Activated CD4-positive, alpha-beta T cell treated with anti-CD3 and anti-CD28 coated beads, Interleukin-2, amount 10 ng/mL, durations not matched to agents 24 days and 14 days (primary cell): Measurements from ENCODE around the gene CD164. TPM values are rescaled to one million over a fixed set of nuclear protein-coding genes. Genes with fewer than 3 reads are reported as not detected.
A peak's percentile ranks its signal among the peaks of the same experiment; 100 is the strongest.
"Not testable (repeated sequence)": the region's sequence is repeated elsewhere in the genome, so short reads cannot be mapped to it uniquely, and the experiment has no call there.

Experiments used
- DNase-seq: peaks from one replicate; pipeline ENCODE4 v3.0.0; 2022
- H3K27ac Mint-ChIP-seq: one replicate; pipeline ENCODE4 v1.8.0; 2022; ENCODE audit warnings: mild to moderate bottlenecking, mixed read lengths
- H3K27me3 Mint-ChIP-seq: one replicate; pipeline ENCODE4 v1.8.0; 2022; ENCODE audit warnings: mixed read lengths
- H3K36me3 Mint-ChIP-seq: one replicate; pipeline ENCODE4 v1.8.0; 2022; ENCODE audit warnings: low read depth, mild to moderate bottlenecking, mixed read lengths
- H3K4me1 Mint-ChIP-seq: one replicate; pipeline ENCODE4 v1.8.0; 2021; ENCODE audit warnings: mixed read lengths
- H3K4me3 Mint-ChIP-seq: one replicate; pipeline ENCODE4 v1.8.0; 2022; ENCODE audit warnings: mild to moderate bottlenecking, moderate library complexity, mixed read lengths
- H3K9me3 Mint-ChIP-seq: one replicate; pipeline ENCODE4 v1.8.0; 2021; ENCODE audit warnings: mixed read lengths
- intact Hi-C: fragments of 100-400 bp; cut with micrococcal nuclease; formaldehyde crosslinking; loops from one replicate; pipeline ENCODE4 v1.15.1; 2023
- total RNA-seq: library from RNA; stranded (reverse); gene quantifications from 2 replicates; pipeline ENCODE4 v1.2.3, GENCODE V29; 2022

The CD164 gene
- total RNA-seq, 1 donor from 2014 or later: 264 TPM

DNA sequence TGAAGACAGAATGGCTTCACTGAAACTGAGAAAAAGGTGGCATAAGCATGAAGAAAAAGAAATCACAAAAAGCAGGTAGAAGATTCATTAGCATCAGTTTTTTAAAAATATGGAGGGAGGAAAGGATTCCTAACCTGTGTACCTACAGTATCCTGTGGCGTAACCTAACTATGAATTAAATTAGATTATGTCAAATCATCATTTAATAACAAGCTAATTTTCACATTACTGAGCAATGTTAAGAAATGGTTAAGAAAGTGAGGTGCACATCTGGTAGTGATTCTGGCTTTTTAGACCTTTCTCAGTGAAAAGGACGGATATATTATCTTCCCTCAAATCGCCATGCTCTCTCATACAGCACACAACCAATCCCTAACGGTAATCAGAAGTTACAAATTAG is 12.5 kb downstream of the CD164 start:
- intact Hi-C loops: no loop called here
- Mint-ChIP-seq H3K27ac (peak overlapping the region; percentile 20), H3K9me3 (no peaks in the 10 kb centered on the region)

DNA sequence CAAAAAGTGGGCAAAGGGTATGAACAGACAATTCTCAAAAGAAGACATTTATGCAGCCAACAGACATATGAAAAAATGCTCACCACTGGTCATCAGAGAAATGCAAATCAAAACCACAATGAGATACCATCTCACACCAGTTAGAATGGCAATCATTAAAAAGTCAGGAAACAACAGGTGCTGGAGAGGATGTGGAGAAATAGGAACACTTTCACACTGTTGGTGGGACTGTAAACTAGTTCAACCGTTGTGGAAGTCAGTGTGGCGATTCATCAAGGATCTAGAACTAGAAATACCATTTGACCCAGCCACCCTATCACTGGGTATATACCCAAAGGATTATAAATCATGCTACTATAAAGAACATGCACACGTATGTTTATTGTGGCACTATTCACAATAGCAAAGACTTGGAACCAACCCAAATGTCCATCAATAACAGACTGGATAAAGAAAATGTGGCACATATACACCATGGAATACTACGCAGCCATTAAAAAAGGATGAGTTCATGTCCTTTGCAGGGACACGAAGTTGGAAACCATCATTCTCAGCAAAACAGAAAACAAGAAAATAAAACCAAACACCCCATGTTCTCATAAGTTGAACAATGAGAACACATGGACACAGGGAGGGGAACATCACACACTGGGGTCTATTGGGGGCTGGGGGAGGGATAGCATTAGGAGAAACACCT is 17.7 kb downstream of the CD164 start:
- peaks cover 76% of the 10 kb centered on the region for H3K36me3 Mint-ChIP-seq
- intact Hi-C loops, H3K4me3 Mint-ChIP-seq, H3K27me3 Mint-ChIP-seq, H3K27ac Mint-ChIP-seq, DNase-seq: not testable (repeated sequence)
- peaks cover 19% of the 10 kb centered on the region for H3K4me1 Mint-ChIP-seq
- H3K9me3 Mint-ChIP-seq: peaks cover 15% of the 10 kb centered on the region

More for the DNA sequence above, 12.5 kb downstream of the CD164 start:
- Mint-ChIP-seq H3K36me3 (peaks cover 71% of the 10 kb centered on the region), H3K4me1 (peaks cover 40% of the 10 kb centered on the region), H3K27me3 (no peaks in the 10 kb centered on the region), H3K4me3 (no peak overlapping the region)
- no peak for DNase-seq

DNA sequence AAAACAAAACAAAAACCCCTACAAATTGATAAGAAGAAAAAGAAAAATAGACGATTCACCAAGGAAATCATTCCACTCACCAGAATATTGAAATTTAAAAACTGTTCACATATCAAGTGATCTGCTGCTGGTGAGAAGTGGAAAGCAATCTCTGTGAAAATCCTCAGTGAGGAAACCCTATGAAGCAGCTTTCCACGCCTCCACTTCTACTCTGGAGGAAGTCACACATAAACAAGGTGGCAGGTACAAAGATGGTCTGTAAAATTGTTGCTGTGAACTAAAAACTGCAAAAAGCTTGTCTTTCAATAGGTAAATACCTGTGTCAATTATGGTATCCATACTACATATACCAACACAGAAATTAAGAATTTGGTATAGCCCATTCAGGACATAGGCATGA is 18.5 kb downstream of the CD164 start:
- DNase-seq: no peak
- H3K9me3 Mint-ChIP-seq: peaks cover 15% of the 10 kb centered on the region
- intact Hi-C loops: no loop called here
- no peaks in the 10 kb centered on the region for H3K27me3 Mint-ChIP-seq
- peaks cover 80% of the 10 kb centered on the region for H3K36me3 Mint-ChIP-seq
- H3K4me3 Mint-ChIP-seq: no peak overlapping the region
- H3K27ac Mint-ChIP-seq: no peak overlapping the region
- peaks cover 19% of the 10 kb centered on the region for H3K4me1 Mint-ChIP-seq

DNA sequence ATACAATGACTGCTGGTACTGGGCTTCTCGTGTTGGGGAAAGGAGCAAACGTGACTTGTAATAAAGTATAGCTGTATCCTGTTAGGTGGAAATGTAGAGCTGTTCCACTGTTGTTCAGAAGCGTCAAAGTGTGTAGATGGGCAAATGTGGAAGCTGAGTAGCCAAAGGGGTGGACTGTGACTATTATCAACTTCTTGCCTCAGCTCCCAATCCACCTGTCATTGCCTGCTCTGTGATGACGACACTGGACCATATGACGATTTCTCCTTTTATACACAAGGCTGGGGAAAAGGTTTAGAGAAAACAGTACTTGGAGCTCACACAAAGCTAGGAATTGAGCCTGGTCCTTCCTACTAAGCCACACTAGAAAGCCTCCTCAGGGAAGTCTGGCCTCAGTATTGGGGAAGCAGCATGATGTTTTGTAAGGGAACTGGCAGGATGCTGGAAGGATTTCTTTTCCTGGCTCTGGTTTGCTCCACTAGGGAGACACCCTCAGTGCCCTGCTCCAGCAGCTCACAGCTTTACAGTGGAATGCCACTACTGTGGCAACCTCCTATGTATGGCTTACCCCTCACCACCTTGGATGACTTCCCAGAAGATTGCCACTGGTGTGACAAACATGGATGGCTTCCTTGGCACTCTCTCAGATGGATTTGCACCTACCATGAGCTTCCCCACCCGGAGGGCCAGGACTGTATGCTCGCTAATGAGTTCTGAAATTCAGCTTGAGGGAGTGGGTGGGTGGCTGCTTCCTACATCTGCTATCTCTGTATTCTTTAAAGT is 20.0 kb downstream of the CD164 start:
- H3K36me3 Mint-ChIP-seq: peaks cover 84% of the 10 kb centered on the region

DNA sequence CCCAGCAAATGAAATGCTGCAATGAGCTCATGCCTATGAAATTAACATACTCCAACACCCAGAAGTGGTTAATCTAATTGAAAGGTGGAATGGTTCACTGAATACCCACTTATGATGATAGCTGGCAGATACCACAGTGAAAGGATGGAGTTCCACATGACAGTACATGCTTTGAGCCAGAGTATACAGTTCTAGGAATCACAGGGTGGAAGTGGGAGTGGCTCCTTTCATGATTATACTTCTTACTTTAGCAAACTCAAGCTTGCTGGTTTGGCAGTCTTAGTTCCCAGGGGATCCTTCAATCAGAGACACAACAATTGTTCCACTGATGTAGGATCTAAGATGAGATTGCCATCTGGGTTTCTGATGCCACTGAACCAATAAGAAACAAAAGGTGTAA is 21.5 kb downstream of the CD164 start:
- H3K9me3 Mint-ChIP-seq: peaks cover 19% of the 10 kb centered on the region
- no peak for DNase-seq
- intact Hi-C loops: no loop called here
- H3K4me3 Mint-ChIP-seq: no peak overlapping the region
- peaks cover 85% of the 10 kb centered on the region for H3K36me3 Mint-ChIP-seq
- no peak overlapping the region for H3K27ac Mint-ChIP-seq
- no peaks in the 10 kb centered on the region for H3K27me3 Mint-ChIP-seq
- H3K4me1 Mint-ChIP-seq: peaks cover 12% of the 10 kb centered on the region

More for the DNA sequence above, 20.0 kb downstream of the CD164 start:
- no peak for DNase-seq
- Mint-ChIP-seq H3K4me3 (no peak overlapping the region), H3K27ac (no peak overlapping the region), H3K27me3 (no peaks in the 10 kb centered on the region), H3K4me1 (peaks cover 18% of the 10 kb centered on the region), H3K9me3 (peaks cover 19% of the 10 kb centered on the region)
- intact Hi-C loops: no loop called here

DNA sequence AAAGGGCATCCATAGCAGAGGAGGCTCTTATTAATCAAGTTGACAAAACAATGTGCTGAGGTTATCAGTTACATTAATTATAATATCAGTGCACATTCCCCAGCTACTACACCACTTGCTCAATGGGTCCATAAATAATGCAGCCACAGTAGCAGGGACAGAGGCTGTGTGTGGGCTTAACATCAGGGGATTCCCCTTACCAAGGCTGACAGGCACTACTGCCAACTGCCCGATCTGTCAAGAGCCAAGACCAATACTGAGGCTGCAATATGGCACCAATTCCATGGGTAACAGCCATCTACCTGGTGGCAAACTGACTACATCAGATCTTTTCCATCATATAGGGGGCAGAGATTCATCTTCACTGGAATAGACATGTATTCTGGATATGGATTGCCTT is 22.0 kb downstream of the CD164 start:
- no peak for DNase-seq
- peaks cover 12% of the 10 kb centered on the region for H3K4me1 Mint-ChIP-seq
- H3K9me3 Mint-ChIP-seq: peaks cover 19% of the 10 kb centered on the region
- peaks cover 90% of the 10 kb centered on the region for H3K36me3 Mint-ChIP-seq
- H3K27ac Mint-ChIP-seq: no peak overlapping the region
- no peaks in the 10 kb centered on the region for H3K27me3 Mint-ChIP-seq
- intact Hi-C loops: no loop called here
- no peak overlapping the region for H3K4me3 Mint-ChIP-seq

DNA sequence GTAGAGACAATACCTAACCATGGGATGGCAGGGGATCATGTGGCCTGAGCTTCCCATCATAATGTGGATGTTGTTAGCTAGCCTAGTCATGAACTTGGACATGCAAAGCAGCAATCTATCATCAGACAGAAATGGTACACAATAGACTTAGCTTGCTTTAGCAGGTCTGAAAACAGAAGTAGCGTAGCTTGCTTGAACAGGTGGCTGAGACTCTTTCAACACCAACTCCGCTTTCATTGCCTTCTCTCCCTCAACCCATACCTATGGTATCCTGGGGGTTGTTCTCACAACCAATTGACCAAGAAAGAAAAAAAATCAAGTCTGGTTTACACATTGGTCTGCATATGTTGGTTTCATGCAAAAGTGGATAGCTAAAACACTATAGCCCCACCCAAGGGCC is 23.0 kb downstream of the CD164 start:
- Mint-ChIP-seq H3K27ac (no peak overlapping the region), H3K27me3 (no peaks in the 10 kb centered on the region)
- intact Hi-C loops: no loop called here

DNA sequence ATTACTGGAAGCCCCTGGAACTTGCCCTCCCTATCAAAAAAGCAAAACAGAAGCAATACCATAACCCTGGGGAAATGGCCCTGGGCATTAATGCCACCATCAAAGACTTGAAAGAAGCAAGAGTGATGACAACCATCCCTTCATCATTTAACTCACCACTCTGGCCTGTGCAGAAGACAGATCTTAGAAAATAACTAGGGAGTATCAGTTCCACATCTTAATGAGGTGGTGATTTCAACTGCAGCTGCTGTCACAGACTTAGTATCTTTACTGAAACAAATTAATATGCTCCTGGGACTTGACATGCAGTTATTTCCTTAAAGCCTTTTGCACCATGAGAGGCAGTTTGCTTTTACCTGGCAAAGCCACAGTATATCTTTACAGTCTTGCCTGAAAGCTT is 24.1 kb downstream of the CD164 start:
- H3K27me3 Mint-ChIP-seq: no peaks in the 10 kb centered on the region
- peaks cover 11% of the 10 kb centered on the region for H3K9me3 Mint-ChIP-seq
- no peak for DNase-seq
- peak overlapping the region; percentile 34 for H3K27ac Mint-ChIP-seq
- peaks cover 6% of the 10 kb centered on the region for H3K4me1 Mint-ChIP-seq
- no peak overlapping the region for H3K4me3 Mint-ChIP-seq
- intact Hi-C loops: no loop called here
- peaks cover 82% of the 10 kb centered on the region for H3K36me3 Mint-ChIP-seq

More for the DNA sequence above, 23.0 kb downstream of the CD164 start:
- Mint-ChIP-seq H3K4me3 (no peak overlapping the region), H3K36me3 (peaks cover 87% of the 10 kb centered on the region), H3K4me1 (peaks cover 12% of the 10 kb centered on the region), H3K9me3 (peaks cover 16% of the 10 kb centered on the region)
- DNase-seq: no peak

DNA sequence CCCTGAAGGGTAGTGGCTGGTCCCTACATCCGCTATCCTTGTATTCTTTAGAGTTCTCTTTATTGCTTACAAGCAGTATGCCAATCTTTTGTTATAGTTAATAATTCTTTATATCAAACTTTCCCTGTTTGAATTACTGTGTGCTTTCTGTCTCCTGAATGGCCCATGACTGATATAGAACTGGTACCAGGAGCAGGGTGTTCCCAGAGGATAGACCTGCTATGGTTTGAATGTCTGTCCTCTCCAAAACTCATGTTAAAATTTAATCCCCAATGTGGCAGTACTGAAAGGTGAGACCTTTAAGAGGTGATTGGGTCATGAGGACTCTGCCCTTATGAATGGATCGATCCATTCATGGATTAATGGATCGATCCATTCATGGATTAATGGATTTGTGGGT is 26.0 kb downstream of the CD164 start:
- Mint-ChIP-seq H3K36me3 (peaks cover 77% of the 10 kb centered on the region), H3K27ac (no peak overlapping the region), H3K4me1 (peaks cover 10% of the 10 kb centered on the region), H3K9me3 (peaks cover 11% of the 10 kb centered on the region), H3K27me3 (no peaks in the 10 kb centered on the region), H3K4me3 (no peak overlapping the region)
- no peak for DNase-seq
- intact Hi-C loops: no loop called here

DNA sequence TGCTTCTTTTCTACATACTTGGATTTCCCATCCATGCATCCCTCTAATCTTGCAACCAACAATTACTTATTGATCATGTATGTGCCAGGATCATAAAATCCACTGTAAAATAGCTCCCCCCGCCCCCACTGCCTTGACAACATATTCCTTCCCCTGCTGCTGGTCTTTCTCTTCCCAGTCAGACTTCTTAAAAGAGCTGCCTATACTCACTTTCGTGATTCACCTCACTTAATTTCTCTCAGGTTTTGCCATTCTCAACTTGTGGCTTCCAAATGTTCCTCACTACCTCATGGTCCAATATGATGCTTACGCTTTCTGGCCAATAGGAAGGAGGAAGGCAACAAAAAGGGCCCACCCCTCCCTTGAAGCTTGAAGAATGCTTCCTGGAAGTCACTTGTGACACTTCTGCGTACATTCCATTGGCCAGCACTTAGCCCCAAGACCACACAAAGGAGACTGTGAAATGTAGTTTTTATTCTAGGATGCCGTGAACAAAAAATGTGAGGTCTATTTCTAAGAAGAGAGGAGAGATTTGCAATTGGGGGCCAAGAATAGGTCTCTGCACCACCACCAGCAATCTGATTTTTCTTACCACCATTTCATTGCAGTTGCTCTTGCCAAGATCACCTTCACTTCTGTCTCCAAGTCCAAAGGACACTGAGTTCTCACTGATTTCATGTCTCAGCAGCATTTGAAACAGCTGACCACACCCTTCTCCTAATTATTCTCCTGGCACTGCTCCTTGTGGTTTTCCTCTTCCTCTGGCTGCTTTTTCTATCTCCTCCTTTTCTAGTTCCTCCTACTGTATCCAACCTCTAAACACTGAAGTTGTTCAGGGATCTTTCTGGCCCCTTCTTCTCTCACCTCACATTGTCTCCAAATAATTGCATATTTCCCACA is 30.8 kb downstream of the CD164 start:
- H3K27ac Mint-ChIP-seq: no peak overlapping the region
- H3K9me3 Mint-ChIP-seq: no peaks in the 10 kb centered on the region
- H3K4me1 Mint-ChIP-seq: peaks cover 12% of the 10 kb centered on the region
- H3K4me3 Mint-ChIP-seq: no peak overlapping the region
- intact Hi-C loops: no loop called here
- H3K36me3 Mint-ChIP-seq: peaks cover 36% of the 10 kb centered on the region
- no peaks in the 10 kb centered on the region for H3K27me3 Mint-ChIP-seq
- DNase-seq: no peak

DNA sequence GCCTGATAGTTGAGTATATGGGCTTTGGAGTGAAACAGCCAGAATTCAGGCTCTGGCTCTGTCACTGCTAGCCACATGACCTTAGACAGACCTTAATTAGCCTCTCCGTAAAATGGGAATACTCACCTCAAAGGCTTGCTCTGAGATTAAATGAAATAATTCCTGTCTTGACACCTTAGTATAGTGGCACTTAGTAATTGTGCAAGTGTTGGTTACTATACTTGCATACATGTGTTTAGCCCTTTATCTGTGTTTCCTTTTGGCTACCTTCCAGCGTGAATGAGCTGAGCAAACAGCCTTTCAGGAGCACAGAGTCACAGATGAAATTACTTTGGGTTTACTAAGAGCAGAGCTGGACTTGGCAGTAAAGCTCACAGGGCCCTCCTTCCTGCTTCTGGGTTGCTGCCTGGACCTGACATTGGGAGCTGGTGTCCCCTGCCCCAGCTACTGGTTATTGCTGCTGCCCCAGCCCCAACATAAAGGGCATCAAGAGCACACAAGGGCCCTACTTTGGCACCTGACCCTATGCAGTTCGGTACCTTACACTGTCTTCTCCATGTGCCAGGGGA is 32.8 kb downstream of the CD164 start:
- H3K27me3 Mint-ChIP-seq: no peaks in the 10 kb centered on the region
- peaks cover 21% of the 10 kb centered on the region for H3K36me3 Mint-ChIP-seq
- H3K27ac Mint-ChIP-seq: no peak overlapping the region
- H3K9me3 Mint-ChIP-seq: no peaks in the 10 kb centered on the region
- no peak for DNase-seq
- H3K4me3 Mint-ChIP-seq: no peak overlapping the region
- intact Hi-C loops: no loop called here
- H3K4me1 Mint-ChIP-seq: peaks cover 14% of the 10 kb centered on the region

DNA sequence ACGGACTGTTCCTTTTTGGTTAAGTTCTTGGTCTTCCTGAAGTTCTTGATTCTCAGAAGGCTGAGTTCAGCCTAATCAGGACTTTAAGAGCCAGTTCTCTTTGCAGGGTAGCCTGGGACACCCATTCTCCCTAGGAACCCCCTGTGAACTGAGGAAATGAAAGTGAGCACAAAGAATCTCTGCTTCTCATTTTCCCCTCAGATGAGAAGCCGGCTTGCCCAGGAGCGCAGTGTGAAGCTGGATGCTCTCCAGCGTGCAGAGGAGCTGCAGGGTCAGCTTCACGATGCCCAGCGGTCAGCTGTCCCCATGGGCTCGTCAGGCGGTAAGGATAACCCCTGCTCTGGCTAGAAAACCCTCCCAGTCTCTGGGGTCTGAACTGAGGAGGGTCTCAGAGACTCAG is 34.0 kb downstream of the CD164 start:
- H3K27me3 Mint-ChIP-seq: no peaks in the 10 kb centered on the region
- intact Hi-C loops: no loop called here
- no peak overlapping the region for H3K27ac Mint-ChIP-seq
- H3K9me3 Mint-ChIP-seq: no peaks in the 10 kb centered on the region
- no peak overlapping the region for H3K4me3 Mint-ChIP-seq
- peaks cover 14% of the 10 kb centered on the region for H3K4me1 Mint-ChIP-seq
- peaks cover 13% of the 10 kb centered on the region for H3K36me3 Mint-ChIP-seq
- no peak for DNase-seq

DNA sequence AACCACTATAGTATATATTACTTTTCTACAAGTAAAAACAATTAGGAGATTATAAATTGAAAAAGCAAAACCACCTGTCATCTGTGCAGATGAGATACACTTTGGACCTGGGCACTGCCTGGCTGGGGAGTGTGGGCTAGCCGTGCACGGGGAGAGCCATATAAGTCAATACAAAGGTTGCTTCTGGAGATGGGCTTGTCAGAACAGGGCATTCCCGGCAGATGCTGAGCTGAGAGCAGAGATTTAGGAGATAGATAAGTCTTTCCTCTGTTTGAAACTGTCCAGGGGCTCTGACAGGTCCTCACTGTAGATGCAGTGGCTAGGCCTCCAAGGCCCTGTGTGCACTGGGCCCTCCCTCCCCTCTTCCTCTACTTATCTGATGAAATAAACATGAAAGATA is 34.5 kb downstream of the CD164 start:
- Mint-ChIP-seq H3K4me1 (peaks cover 14% of the 10 kb centered on the region), H3K4me3 (no peak overlapping the region), H3K27me3 (no peaks in the 10 kb centered on the region), H3K27ac (no peak overlapping the region), H3K9me3 (no peaks in the 10 kb centered on the region), H3K36me3 (peaks cover 11% of the 10 kb centered on the region)
- DNase-seq: no peak
- intact Hi-C loops: no loop called here
